KBM-7 (cell line): ENCODE results near the gene BMP7.

ENCODE experiments used
- DNase-seq: peaks from one replicate; pipeline ENCODE4 v3.0.0-alpha.2; 2015
- in situ Hi-C: fragments of 300-500 bp; cut with MboI; formaldehyde crosslinking; loops from 2 replicates; pipeline ENCODE4 v1.14.3; 2020; ENCODE audit warnings: low sequenced_read_pairs, low pct_unique_long_range_greater_than_20kb, mixed read lengths

Gene BMP7

DNA sequence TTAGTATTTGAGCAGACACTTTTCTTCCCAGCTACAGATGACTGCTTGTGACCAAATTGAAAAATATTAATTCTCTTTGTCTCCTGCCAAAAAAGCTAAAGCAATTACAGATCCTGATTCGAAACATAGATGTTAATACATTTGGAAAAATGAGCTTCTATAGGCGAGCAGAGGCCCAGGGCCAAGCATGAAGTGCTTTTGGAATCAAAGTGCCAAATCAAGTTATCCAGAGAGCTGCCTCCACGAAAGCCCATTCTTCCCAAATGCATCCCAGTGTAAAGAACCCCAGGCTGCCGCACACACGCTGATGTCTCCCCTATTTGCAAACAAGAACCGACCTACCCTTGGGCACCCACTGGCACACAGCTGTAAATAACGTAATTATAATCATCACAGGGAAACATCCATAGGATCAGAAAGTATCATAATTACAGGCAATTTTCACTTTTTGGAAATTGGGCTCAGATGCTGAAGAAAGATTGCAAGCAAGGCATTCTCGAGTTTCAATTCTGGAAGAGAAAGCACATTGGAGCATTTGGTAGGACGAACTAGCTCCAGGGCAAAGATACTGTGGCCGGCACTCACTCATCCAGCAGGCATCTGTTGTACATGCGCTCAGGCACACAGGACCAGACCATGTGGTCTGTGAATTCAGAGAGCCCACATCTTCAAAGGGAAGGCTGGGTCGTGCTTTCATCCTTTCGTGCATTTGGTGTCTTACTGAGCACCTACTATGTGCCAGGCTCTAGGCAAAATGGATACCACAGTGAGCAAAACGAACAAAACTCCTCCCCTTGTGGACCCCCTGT, 45.9 kb downstream of the BMP7 start:
- no peak for DNase-seq
- in situ Hi-C loops, result loop anchor here (25.0 kb wide), 1 partner anchor 108 kb away; no protein-coding TSS in a partner anchor

DNA sequence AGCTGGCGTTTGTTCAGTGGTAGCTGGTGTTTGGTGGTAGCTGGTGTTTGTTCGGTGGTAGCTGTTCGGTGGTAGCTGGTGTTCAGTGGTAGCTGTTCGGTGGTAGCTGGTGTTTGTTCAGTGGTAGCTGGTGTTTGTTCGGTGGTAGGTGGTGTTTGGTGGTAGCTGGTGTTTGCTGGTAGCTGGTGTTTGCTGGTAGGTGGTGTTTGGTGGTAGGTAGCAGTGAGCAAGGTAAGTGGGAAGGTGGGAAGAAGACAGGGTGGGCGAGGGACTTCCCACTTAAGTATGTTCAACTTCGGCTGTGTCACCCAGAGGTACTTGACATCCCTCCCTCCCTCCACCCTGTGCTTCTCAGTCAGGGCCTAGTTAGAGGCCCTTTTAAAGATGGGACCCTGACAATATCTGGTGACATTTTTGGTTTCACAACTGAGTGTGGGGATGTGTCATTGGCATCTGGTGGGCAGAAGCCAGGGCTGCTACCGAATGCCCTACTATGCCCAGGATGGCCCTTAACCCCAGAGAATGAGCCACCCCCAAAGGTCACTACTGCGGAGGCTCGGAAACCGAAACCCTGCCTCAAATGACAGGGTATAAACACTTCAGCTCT, 47.3 kb downstream of the BMP7 start:
- in situ Hi-C loops, result loop anchor here (25.0 kb wide), 1 partner anchor 107 kb away; no protein-coding TSS in a partner anchor
- DNase-seq, result no peak

DNA sequence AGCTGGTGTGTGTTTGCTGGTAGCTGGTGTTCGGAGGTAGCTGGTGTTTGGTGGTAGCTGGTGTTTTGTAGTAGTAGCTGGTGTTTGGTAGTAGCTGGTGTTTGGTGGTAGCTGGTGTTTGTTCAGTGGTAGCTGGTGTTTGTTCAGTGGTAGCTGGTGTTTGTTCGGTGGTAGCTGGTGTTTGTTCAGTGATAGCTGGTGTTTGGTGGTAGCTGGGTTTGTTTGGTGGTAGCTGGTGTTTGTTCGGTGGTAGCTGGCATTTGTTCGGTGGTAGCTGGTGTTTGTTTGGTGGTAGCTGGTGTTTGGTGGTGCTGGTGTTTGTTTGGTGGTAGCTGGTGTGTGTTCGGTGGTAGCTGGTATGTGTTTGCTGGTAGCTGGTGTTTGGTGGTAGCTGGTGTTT, 48.0 kb downstream of the BMP7 start:
- DNase-seq, result no peak
- in situ Hi-C loops, result loop anchor here (25.0 kb wide), 1 partner anchor 106 kb away; no protein-coding TSS in a partner anchor

DNA sequence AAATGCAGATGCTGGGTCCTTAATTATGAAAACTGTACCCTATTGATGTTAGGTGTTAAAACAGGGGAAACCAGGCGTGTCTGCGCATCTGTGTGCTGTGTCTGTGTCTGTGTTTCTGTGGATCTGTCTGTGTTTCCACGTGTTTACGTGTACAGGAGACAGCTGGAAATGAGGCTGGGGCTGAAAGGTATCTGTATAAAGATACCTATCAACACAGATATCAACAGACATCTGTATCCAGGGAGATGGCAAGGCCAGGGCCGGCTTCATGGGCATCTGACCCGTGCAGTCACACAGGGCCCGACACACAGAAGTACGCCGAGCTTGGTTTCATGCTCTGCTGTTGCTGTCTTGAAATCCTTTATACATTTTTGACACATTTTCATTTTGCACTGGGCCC, 48.6 kb downstream of the BMP7 start:
- no peak for DNase-seq
- in situ Hi-C loops, result loop anchor here (25.0 kb wide), 1 partner anchor 106 kb away; no protein-coding TSS in a partner anchor

DNA sequence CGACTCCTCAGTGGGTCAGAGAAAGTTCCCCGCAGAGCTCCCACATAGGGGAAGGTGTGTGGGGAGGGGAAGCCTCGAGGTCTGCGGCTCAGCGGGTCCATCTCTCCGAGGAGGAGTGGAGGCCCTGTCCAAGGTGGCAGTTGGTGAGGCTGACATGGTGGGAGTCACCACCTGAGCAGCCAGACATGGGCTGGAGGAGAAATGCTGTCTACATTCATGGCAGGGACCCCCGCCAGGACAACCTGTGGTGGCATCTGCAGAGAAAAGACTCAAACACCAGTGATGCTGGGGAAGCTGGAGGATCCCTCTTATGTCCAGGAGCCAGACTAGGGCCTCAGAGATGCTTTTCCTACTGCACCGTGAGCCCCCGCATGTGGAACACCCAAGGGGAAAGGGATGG, 49.8 kb downstream of the BMP7 start:
- in situ Hi-C loops, result loop anchor here (25.0 kb wide), 1 partner anchor 104 kb away; no protein-coding TSS in a partner anchor
- DNase-seq, result no peak

DNA sequence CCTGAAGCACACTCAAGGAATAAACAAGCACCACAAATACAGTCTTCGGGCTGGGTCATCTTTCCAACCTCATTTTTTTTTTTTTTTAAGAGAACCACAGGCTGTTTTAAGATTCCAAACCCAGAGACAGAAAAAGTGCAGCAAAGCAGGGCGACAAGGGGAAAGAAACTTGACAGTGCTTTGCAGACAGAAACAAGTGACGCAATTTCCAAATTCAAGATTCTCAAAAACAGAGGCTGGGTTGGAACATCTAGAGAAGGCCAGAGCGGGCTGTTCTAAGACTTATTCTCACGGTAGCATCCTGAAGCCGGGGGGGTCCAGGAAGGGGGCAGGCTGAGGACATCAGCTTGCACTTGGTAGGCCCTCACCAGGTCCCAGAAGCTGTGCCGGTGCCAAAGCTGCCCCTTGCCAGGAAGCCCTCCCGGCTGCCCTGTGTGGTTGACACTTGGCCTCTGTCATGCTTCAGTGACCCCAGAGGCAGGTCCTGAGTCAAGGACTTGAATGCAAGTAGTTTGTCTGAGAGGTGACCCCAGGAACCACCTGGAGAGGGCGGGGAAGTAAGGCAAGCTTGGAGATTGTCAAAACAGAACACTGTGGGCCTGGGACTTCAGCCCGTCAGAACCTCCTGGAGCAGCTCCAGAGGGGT, 50.5 kb downstream of the BMP7 start:
- no peak for DNase-seq
- in situ Hi-C loops, result loop anchor here (25.0 kb wide), 1 partner anchor 104 kb away; no protein-coding TSS in a partner anchor

DNA sequence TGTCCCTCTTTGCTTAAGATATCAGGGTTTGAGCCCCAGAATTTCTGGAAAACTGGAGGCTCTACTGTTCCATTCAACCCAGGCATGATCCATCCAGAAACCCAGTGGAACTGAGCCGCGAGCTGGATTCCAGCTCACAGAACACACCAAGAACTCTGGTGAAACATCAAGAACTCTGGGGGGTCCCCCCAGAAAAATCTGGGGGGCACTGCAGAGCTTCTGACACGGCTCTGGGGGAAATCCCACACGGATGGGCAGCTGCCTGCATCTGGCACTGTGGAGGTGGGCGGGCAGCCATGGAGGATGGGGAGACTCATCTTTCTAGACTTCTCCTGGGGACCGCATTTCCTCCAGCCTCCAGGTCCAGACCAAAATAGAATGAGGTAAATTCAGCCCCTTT, 51.0 kb downstream of the BMP7 start:
- DNase-seq, result no peak
- in situ Hi-C loops, result loop anchor here (25.0 kb wide), 1 partner anchor 103 kb away; no protein-coding TSS in a partner anchor

DNA sequence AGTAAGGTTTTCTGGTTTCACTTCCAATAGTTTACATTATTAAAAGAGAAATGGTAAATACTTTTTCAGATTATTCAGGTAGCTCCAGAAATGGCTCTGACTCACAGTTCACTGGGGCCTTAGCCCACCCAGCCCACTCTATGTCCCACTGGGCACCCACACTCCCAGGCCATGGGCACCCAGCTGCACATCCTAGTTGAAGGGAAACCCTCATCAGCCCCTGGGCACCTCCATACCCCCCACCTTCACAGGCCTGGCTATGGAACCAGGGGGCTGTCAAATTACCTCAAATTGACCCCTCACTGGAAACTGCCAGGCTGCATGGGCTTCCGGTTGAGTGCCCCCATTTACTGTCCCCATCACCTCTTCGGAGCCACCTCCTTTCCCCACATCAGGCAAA, 51.5 kb downstream of the BMP7 start:
- in situ Hi-C loops, result loop anchor here (25.0 kb wide), 1 partner anchor 103 kb away; no protein-coding TSS in a partner anchor

DNA sequence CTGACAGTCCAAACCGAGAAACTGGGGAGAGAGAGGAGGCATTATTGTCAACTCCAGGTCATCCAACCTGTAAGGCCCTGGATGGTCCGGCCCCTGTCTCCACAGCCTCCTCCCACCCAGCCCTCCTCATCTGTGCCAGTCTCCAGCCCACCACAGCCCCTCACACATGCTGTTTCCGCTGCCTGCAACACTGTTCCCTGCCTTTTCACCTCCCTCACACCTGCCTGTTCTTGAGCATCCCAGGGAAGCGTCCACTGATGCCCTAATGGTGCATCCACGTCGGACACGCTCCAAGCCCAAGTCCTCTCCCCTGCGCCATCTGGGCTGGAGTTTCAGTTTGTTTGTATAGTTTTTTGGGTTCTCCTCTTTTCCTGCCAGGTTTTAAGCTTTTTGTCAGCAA, 52.0 kb downstream of the BMP7 start:
- in situ Hi-C loops, result loop anchor here (25.0 kb wide), 1 partner anchor 102 kb away; no protein-coding TSS in a partner anchor
- DNase-seq, result no peak

More for the DNA sequence above, 51.5 kb downstream of the BMP7 start:
- no peak for DNase-seq

DNA sequence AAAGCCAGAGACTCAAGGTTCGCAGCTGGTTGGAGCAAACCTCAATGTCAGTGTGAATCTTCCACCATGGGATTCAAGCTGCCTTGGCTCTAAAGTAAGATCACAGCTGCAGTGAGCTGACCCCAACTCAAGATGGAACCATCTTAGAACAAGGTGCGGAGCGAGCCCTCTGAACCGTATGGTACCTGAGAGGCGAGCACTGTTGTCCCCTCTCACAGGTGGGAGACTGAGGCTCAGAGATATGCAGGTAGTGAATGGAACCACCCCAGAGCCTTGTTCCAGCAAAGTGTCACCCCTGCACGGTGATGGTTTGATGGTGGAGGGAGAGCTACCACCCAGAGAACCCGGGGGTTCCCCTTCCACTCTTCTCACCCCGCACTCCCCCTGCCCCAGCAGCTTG, 52.5 kb downstream of the BMP7 start:
- no peak for DNase-seq
- in situ Hi-C loops, result loop anchor here (25.0 kb wide), 1 partner anchor 102 kb away; no protein-coding TSS in a partner anchor

DNA sequence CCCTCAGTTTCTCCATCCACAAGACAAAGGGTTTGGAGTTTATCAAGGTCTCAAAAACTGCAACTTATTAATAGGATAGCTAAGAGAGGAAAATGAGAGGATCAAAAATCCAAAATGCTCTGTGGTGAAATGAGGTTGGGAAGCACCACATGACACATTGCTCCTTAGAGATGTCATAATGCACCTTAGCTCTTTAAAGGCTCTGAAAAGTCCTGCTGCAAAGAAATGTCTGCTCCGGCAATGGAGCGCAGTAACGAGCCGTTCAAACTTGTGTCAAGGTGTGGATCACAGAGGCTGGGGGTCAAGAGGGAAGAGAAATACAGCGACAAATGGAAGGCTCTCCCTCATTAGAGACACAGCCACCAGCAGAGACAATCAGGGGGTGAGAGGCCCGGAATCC, 53.1 kb downstream of the BMP7 start:
- no peak for DNase-seq
- in situ Hi-C loops, result loop anchor here (25.0 kb wide), 1 partner anchor 101 kb away; no protein-coding TSS in a partner anchor

DNA sequence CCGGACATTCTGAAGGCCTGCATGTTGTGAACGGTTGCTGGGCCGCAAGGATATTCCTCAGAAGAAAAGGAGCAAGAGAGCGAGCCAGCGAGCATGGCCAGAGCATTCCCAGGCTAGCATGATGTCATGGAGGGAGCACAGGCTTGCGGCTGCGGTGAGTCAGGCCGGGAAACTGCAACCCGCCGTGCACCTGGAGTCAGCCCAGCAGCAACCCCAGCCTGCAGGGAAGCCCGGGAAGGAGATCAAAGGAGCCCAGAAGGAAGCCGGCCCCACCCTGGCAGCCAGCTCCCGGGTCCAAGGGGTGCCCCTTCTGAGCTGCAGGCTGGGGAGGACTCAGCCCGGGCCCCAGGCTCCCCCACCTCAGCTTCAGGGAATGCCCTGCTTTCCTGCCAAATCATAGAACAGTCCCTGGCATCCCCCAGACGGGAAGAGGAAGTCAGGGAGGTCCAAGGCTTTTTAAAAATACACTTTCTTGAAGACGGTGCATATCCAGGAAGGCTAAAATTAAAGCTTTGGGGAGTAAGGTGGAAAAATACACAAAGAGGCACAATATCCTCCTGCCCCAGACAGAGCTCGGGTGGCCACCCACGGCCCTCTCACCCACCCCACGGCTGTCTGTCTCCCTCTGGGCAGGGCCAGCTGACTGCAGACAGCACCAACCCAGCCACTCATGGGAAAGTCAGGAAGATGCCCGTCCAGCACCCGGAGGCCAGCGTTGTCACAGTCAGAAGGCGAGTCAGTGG, 53.7 kb downstream of the BMP7 start:
- in situ Hi-C loops, result loop anchor here (25.0 kb wide), 1 partner anchor 100 kb away; no protein-coding TSS in a partner anchor
- no peak for DNase-seq

DNA sequence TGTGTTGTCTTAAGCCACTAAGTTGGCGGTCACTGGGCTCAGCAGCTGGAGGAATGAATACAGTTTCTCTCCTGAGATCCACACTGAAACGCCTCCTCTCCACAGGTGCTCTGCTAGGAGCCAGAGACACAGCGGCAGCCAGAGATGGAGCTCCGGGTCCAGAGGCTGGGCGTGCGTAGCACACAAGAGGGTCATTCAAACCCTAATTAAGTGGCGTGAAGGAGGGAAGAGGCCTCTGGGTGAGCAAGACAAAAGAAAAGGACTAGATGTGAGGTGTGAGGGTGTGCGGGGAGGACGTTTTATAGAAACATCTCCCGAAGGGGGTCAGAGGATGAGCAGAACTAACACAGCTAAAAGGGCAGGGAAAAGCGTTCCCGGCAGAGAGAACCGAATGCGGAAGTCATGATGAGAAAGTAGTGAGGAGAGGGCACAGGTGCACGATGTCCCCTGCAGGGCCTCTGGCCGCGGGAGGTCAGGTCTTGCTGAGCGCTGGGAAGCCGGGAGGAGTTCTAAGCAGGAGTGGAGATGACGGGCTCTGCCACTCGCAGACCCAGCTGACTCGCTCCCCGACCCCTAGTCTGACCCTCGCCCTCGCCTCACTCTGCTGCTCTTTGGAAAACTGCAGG, 54.4 kb downstream of the BMP7 start:
- in situ Hi-C loops, result loop anchor here (25.0 kb wide), 1 partner anchor 100 kb away; no protein-coding TSS in a partner anchor
- no peak for DNase-seq

DNA sequence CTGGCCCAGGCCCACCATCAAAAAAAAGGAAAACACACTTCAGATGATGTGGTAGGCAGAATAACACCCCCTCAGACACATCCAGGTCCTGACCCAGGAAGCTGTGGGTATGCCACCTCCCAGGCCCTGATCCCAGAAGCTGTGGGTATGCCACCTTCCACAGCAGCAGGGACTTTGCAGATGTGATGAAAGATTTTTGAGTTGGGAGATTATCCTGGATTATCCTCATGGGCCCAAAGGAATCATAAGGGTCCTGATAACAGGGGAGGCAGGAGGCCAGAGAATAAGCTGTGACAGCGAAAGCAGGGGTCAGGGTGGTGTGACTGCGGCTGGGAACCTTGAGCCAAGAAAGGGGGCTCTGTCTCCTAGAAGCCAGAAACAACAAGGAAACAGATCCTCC, 55.0 kb downstream of the BMP7 start:
- DNase-seq, result no peak
- in situ Hi-C loops, result loop anchor here (25.0 kb wide), 1 partner anchor 99 kb away; no protein-coding TSS in a partner anchor

DNA sequence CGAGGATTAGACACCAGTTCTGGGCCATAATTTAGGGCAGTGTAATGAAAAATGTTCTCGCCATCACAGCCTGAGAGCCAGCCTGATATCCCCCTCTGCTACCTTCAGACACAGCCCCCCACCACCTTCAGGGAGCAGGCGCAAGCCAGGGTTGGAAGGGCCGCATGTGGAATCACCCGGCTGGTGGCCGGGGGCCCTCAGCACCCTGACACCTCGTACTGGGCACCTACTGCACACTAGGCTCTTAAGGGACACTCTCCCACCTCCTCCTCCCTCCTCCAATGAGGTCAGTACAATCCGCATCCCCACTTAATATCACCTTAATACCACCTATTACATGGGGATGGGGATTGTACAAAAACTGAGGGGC, 55.5 kb downstream of the BMP7 start:
- in situ Hi-C loops, result loop anchor here (25.0 kb wide), 1 partner anchor 99 kb away; no protein-coding TSS in a partner anchor

DNA sequence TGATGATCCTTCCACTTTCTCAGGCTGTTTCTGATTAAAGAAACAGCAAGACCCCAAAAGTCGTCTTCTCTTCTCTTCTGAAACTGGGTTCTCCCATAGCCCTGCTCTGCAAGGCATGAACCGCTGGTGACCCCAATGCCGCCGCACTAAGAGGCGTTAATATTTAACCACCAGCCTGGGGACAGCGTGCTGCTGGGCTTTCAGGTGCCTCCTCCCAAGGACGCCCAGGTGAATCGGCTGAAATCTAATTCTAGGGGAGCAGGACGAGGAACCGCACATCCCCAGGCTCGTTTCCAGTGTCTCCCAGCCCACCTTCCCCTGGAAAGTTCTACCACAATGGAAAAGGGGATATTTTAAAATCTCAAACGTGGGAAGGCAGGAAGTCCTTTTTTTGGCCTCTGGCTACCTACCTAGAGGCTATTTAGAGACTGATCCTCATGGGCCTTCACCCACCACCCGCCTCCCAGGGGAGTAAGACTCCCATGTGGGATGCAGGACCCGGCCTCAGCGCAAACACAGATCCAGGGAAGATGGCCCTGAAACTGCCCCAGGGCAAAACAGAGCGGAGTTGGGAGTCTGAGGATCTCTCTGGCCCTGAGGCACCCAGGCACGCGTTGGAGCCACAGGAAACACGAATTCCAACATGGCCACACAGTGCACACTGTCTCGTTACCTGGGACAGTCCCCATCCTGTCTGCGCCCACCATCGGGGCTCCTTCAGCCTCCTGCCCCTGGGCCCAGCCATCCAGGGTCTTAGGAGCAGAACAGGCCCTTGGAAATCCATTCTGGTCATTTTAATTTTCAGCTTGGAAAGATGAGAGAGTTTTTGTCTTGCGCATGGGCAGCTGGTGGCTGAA, 56.2 kb downstream of the BMP7 start:
- in situ Hi-C loops, result loop anchor here (25.0 kb wide), 1 partner anchor 98 kb away; no protein-coding TSS in a partner anchor
- no peak for DNase-seq

More for the DNA sequence above, 55.5 kb downstream of the BMP7 start:
- no peak for DNase-seq

DNA sequence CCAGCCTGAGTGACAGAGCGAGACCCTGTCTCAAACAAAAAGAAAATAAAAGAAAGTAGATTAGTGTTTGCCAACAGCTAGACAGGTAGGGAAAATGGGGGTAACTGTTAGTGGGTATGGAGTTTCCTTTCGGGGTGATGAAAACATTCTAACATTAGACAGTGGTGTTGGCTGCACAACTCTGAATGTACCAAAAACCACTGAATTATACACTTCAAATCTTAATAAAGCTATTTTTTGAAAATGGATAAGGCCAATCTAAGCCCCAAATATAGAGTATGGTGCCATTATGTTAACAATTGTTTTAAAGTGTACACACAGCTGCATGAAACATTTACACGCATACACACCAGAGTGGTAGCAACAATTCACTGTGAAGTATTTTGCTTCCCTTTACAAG, 57.0 kb downstream of the BMP7 start:
- in situ Hi-C loops, result loop anchor here (25.0 kb wide), 1 partner anchor 97 kb away; no protein-coding TSS in a partner anchor
- no peak for DNase-seq
